SK-N-SH treated with all-trans-retinoic acid at 6 μM for 48 hours (cell line): ENCODE data around the gene ELP4.
A peak's percentile ranks its signal among the peaks of the same experiment; 100 is the strongest.

Source experiments
- ATAC-seq: fragments of 200-7000 bp; cut with Tn5 transposase; 3 replicates; pipeline ENCODE4 v1.9.1; 2020; ENCODE audit warnings: mild to moderate bottlenecking, moderate library complexity
- ARNTL ChIP-seq: fragments of 450-650 bp; formaldehyde crosslinking; IDR thresholded peaks from 2 replicates; pipeline ENCODE4 v1.5.0; 2020; ENCODE audit warnings: low read depth, mild to moderate bottlenecking, moderate library complexity, borderline replicate concordance
- BACH2 ChIP-seq: fragments of 250-450 bp; sonication (Bioruptor Pico); IDR thresholded peaks from 2 replicates; pipeline ENCODE4 v1.9.0; 2021; ENCODE audit warnings: mild to moderate bottlenecking, borderline replicate concordance
- CSDC2 ChIP-seq: fragments of 250-450 bp; sonication (Bioruptor Pico); IDR thresholded peaks from 2 replicates; pipeline ENCODE4 v1.5.0; 2020; ENCODE audit warnings: mild to moderate bottlenecking, moderate library complexity
- ESRRG ChIP-seq: fragments of 250-450 bp; sonication (Bioruptor Pico); IDR thresholded peaks from 2 replicates; pipeline ENCODE4 v1.6.1; 2021; ENCODE audit warnings: mild to moderate bottlenecking
- GLIS3 ChIP-seq: fragments of 250-450 bp; sonication (Bioruptor Pico); IDR thresholded peaks from 2 replicates; pipeline ENCODE4 v1.5.0; 2020; ENCODE audit warnings: mild to moderate bottlenecking, moderate library complexity
- ISL1 ChIP-seq: fragments of 250-450 bp; sonication (Bioruptor Pico); IDR thresholded peaks from 2 replicates; pipeline ENCODE4 v2.1.2; 2022; ENCODE audit warnings: mild to moderate bottlenecking, moderate library complexity
- OSR1 ChIP-seq: fragments of 250-450 bp; sonication (Bioruptor Pico); IDR thresholded peaks from 2 replicates; pipeline ENCODE4 v1.8.0; 2022; ENCODE audit warnings: moderate library complexity, mild to moderate bottlenecking, inconsistent platforms
- PPARA ChIP-seq: fragments of 250-450 bp; sonication (Bioruptor Pico); IDR thresholded peaks from 2 replicates; pipeline ENCODE4 v1.5.0; 2020; ENCODE audit warnings: mild to moderate bottlenecking, borderline replicate concordance
- RARB ChIP-seq: fragments of 250-450 bp; sonication (Bioruptor Pico); IDR thresholded peaks from 2 replicates; pipeline ENCODE4 v1.8.0; 2021; ENCODE audit warnings: mild to moderate bottlenecking, moderate library complexity
- SNAI2 ChIP-seq: fragments of 250-450 bp; sonication (Bioruptor Pico); IDR thresholded peaks from 2 replicates; pipeline ENCODE4 v1.5.0; 2020; ENCODE audit warnings: mild to moderate bottlenecking, moderate library complexity
- TCF4 ChIP-seq: fragments of 250-450 bp; sonication (Bioruptor Pico); IDR thresholded peaks from 2 replicates; pipeline ENCODE4 v1.8.0; 2021; ENCODE audit warnings: mild to moderate bottlenecking, moderate library complexity, borderline replicate concordance
- TOX ChIP-seq: fragments of 250-450 bp; sonication (Bioruptor Pico); IDR thresholded peaks from 2 replicates; pipeline ENCODE4 v1.8.0; 2021; ENCODE audit warnings: mild to moderate bottlenecking, moderate library complexity, borderline replicate concordance
- ZC3H10 ChIP-seq: fragments of 250-450 bp; sonication (Bioruptor Pico); IDR thresholded peaks from 2 replicates; pipeline ENCODE4 v1.5.1; 2021; ENCODE audit warnings: mild to moderate bottlenecking, moderate library complexity
- ZFP3 ChIP-seq: fragments of 250-450 bp; sonication (Bioruptor Pico); IDR thresholded peaks from 2 replicates; pipeline ENCODE4 v1.5.0; 2020; ENCODE audit warnings: mild to moderate bottlenecking, moderate library complexity
- ZFP30 ChIP-seq: fragments of 450-650 bp; formaldehyde crosslinking; IDR thresholded peaks from 2 replicates; pipeline ENCODE4 v1.5.0; 2022; ENCODE audit warnings: mild to moderate bottlenecking, moderate library complexity
- ZNF565 ChIP-seq: fragments of 450-650 bp; formaldehyde crosslinking; conservative IDR thresholded peaks from 2 replicates; pipeline ENCODE4 v1.5.0; 2020; ENCODE audit warnings: low read depth, mild to moderate bottlenecking, moderate library complexity
- ZNF70 ChIP-seq: fragments of 450-650 bp; formaldehyde crosslinking; IDR thresholded peaks from 2 replicates; pipeline ENCODE4 v1.5.0; 2020; ENCODE audit warnings: mild to moderate bottlenecking, moderate library complexity
- ZNF8 ChIP-seq: fragments of 450-650 bp; formaldehyde crosslinking; IDR thresholded peaks from 2 replicates; pipeline ENCODE4 v1.5.0; 2020; ENCODE audit warnings: mild to moderate bottlenecking, moderate library complexity
- TF ChIP-seq, protein P1 (sequence below): fragments of 250-450 bp; sonication (Bioruptor Pico); IDR thresholded peaks from 2 replicates; pipeline ENCODE4 v1.5.1; 2020; ENCODE audit warnings: low read depth, mild to moderate bottlenecking, moderate library complexity
- TF ChIP-seq, protein P2 (sequence below): fragments of 250-450 bp; sonication (Bioruptor Pico); IDR thresholded peaks from 2 replicates; pipeline ENCODE4 v1.8.0; 2020; ENCODE audit warnings: mild to moderate bottlenecking, moderate library complexity, borderline replicate concordance
- TF ChIP-seq, protein P3 (sequence below): fragments of 250-450 bp; sonication (Bioruptor Pico); IDR thresholded peaks from 2 replicates; pipeline ENCODE4 v1.5.0; 2020; ENCODE audit warnings: mild to moderate bottlenecking, moderate library complexity
- TF ChIP-seq, protein P4 (sequence below): fragments of 250-450 bp; sonication (Bioruptor Pico); IDR thresholded peaks from 2 replicates; pipeline ENCODE4 v1.8.0; 2021; ENCODE audit warnings: low read depth, mild to moderate bottlenecking, moderate library complexity, borderline replicate concordance

Gene ELP4

DNA sequence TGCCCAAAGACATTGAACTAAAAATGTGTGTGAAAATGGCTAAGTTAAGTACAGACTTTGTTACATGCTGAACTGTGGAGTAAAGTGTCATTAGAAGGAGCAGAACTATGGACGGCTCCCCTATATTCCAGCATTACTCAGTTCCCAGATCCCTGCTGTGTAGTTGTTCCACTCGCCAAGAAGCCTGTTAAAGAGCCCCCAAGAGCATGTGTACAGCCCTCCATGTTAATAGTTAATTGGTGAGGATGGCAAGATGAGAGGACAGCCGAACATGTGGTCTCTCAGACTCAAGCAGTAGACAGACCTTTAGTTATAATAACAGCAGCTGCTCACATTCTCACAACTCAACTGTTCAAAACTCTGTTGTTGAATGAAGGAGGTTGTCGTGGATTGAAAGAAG is 127.4 kb downstream of the ELP4 start:
- TF ChIP-seq ZFP3 = no peak
- no peak for TF ChIP-seq OSR1
- no peak for TF ChIP-seq ZFP30 (CRISPR knock-in tag)
- no peak for TF ChIP-seq TOX (CRISPR knock-in tag)
- TF ChIP-seq ZNF8 = no peak
- TF ChIP-seq GLIS3 (CRISPR knock-in tag) = no peak
- TF ChIP-seq ZC3H10 (CRISPR knock-in tag) = no peak
- no peak for TF ChIP-seq TCF4 (CRISPR knock-in tag)
- TF ChIP-seq, protein P1, sequence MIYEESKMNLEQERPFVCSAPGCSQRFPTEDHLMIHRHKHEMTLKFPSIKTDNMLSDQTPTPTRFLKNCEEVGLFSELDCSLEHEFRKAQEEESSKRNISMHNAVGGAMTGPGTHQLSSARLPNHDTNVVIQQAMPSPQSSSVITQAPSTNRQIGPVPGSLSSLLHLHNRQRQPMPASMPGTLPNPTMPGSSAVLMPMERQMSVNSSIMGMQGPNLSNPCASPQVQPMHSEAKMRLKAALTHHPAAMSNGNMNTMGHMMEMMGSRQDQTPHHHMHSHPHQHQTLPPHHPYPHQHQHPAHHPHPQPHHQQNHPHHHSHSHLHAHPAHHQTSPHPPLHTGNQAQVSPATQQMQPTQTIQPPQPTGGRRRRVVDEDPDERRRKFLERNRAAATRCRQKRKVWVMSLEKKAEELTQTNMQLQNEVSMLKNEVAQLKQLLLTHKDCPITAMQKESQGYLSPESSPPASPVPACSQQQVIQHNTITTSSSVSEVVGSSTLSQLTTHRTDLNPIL = no peak
- no peak for TF ChIP-seq PPARA
- no peak for TF ChIP-seq ZNF565 (CRISPR knock-in tag)
- TF ChIP-seq, protein P2, sequence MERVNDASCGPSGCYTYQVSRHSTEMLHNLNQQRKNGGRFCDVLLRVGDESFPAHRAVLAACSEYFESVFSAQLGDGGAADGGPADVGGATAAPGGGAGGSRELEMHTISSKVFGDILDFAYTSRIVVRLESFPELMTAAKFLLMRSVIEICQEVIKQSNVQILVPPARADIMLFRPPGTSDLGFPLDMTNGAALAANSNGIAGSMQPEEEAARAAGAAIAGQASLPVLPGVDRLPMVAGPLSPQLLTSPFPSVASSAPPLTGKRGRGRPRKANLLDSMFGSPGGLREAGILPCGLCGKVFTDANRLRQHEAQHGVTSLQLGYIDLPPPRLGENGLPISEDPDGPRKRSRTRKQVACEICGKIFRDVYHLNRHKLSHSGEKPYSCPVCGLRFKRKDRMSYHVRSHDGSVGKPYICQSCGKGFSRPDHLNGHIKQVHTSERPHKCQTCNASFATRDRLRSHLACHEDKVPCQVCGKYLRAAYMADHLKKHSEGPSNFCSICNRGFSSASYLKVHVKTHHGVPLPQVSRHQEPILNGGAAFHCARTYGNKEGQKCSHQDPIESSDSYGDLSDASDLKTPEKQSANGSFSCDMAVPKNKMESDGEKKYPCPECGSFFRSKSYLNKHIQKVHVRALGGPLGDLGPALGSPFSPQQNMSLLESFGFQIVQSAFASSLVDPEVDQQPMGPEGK (CRISPR knock-in tag) = no peak
- TF ChIP-seq SNAI2 (CRISPR knock-in tag) = no peak
- no peak for TF ChIP-seq CSDC2 (CRISPR knock-in tag)
- TF ChIP-seq ESRRG (CRISPR knock-in tag) = no peak
- no peak for TF ChIP-seq BACH2
- no peak for TF ChIP-seq RARB
- ATAC-seq = no peak

DNA sequence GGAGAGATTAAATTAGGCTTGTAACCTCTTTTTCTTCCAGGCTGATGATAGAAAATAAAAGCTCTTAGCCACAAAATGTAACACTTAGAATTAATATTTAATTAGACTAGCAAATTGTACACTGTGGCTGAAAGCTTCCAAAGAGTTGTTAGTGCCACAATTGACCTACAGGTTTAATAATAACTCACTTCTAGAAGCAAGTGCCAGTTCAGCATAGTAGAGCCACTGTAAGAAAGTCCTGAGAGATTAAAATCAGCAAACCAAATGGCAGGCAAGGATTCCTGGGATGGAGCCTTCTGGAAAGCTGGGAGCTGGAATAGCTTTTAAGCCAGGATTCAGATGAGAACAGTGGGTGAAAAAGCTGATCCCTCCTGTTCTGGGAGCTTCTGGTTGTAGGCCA is 131.0 kb downstream of the ELP4 start:
- TF ChIP-seq ZNF70 (CRISPR knock-in tag) (no peak), OSR1 (no peak), CSDC2 (CRISPR knock-in tag) (no peak)
- TF ChIP-seq, protein P1 = no peak
- no peak for ATAC-seq

DNA sequence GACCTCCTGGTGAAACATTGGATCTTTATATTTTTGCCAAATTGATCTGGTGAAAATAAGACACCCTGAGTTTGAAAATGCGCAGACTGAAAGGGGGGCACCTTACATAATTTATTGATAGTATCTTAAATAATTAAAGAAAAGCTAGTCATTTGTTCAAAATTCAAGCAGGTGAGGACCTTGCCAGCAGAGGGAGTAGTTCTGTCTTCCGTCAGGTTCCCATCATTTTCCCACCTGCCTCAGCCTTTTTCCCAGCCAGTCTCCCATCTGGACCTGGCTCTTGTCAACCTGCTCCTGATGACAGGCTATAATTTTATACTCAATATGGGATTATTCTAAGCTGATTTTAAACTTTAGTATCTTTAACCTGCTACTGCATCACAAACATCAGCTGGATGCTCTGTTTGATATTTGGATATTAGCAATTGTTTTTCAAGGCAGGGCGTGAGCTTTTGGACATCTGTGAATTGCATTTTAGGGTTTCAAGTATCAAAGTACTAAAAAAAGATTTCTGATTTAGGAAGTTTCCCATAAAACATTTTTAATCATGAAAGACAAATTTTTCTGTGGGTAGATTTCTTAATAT is 132.0 kb downstream of the ELP4 start:
- no peak for ATAC-seq
- TF ChIP-seq GLIS3 (CRISPR knock-in tag) (no peak), ZC3H10 (CRISPR knock-in tag) (no peak), TCF4 (CRISPR knock-in tag) (no peak), ZNF565 (CRISPR knock-in tag) (no peak), ZNF8 (no peak), ZFP30 (CRISPR knock-in tag) (no peak), ISL1 (CRISPR knock-in tag) (no peak), ZNF70 (CRISPR knock-in tag) (no peak), ARNTL (CRISPR knock-in tag) (no peak), SNAI2 (CRISPR knock-in tag) (no peak), TOX (CRISPR knock-in tag) (no peak), ZFP3 (no peak), OSR1 (no peak)
- TF ChIP-seq, protein P1 = no peak
- TF ChIP-seq, all 23 proteins: peak for 0

DNA sequence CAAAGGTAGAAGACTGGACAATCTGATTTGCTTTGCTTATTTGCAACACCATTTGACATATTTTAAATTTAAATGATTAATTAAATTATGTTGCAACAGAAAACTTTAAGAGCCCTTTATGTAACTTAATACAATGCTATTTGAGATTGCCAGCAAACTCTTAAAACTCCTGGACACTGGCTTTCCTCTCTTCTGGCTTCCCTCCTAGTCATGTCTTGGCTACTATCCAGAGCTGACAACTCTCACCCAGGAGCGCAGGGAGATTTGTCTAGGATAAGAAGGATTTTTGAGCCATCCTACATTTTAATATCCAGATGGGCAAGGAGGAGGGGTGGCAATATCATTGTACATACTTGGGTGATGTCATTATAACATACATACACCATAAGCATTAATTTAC is 134.3 kb downstream of the ELP4 start:
- ATAC-seq = peak; percentile 83
- TF ChIP-seq TCF4 (CRISPR knock-in tag) (no peak), ISL1 (CRISPR knock-in tag) (peak; percentile 59), BACH2 (no peak)

DNA sequence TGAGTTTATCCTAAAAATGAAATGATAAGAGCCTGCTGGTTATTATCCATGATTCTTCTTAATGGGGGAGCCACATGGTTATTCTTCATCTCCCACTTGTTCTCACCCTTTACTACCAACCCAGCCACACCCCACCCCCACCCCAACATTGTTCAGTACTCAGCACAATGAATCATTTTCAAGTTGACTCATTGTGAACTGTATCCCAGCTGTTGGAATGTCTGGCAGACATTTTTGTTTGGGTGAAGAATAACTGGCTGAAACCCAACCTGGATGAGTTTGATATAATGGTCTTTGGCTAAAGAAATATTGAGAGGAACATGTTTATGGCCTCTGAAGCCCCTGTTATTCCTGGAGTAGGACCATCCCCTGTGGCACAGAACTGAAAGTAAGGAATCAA is 136.2 kb downstream of the ELP4 start:
- peak; percentile 43; the same call in 2 of the 3 replicates for ATAC-seq
- TF ChIP-seq TOX (CRISPR knock-in tag) (no peak), RARB (no peak), PPARA (no peak), BACH2 (no peak), ZC3H10 (CRISPR knock-in tag) (no peak), TCF4 (CRISPR knock-in tag) (no peak)
- TF ChIP-seq, protein P3, sequence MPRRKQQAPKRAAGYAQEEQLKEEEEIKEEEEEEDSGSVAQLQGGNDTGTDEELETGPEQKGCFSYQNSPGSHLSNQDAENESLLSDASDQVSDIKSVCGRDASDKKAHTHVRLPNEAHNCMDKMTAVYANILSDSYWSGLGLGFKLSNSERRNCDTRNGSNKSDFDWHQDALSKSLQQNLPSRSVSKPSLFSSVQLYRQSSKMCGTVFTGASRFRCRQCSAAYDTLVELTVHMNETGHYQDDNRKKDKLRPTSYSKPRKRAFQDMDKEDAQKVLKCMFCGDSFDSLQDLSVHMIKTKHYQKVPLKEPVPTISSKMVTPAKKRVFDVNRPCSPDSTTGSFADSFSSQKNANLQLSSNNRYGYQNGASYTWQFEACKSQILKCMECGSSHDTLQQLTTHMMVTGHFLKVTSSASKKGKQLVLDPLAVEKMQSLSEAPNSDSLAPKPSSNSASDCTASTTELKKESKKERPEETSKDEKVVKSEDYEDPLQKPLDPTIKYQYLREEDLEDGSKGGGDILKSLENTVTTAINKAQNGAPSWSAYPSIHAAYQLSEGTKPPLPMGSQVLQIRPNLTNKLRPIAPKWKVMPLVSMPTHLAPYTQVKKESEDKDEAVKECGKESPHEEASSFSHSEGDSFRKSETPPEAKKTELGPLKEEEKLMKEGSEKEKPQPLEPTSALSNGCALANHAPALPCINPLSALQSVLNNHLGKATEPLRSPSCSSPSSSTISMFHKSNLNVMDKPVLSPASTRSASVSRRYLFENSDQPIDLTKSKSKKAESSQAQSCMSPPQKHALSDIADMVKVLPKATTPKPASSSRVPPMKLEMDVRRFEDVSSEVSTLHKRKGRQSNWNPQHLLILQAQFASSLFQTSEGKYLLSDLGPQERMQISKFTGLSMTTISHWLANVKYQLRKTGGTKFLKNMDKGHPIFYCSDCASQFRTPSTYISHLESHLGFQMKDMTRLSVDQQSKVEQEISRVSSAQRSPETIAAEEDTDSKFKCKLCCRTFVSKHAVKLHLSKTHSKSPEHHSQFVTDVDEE (CRISPR knock-in tag) = no peak
- TF ChIP-seq, protein P4, sequence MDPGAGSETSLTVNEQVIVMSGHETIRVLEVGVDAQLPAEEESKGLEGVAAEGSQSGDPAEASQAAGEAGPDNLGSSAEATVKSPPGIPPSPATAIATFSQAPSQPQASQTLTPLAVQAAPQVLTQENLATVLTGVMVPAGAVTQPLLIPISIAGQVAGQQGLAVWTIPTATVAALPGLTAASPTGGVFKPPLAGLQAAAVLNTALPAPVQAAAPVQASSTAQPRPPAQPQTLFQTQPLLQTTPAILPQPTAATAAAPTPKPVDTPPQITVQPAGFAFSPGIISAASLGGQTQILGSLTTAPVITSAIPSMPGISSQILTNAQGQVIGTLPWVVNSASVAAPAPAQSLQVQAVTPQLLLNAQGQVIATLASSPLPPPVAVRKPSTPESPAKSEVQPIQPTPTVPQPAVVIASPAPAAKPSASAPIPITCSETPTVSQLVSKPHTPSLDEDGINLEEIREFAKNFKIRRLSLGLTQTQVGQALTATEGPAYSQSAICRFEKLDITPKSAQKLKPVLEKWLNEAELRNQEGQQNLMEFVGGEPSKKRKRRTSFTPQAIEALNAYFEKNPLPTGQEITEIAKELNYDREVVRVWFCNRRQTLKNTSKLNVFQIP = no peak
